SU-DHL-6 (cell line): ENCODE results near the gene NLRP6.

ENCODE experiments used
- EZH2phosphoT487 ChIP-seq: fragments of 200-600 bp; sonication (generic), shearing (Covaris generic); conservative IDR thresholded peaks from 2 replicates; pipeline ENCODE4 v1.6.1; 2018; ENCODE audit warnings: mild to moderate bottlenecking, antibody characterized with exemption, low read length, moderate library complexity, mixed read lengths
- TF ChIP-seq, protein P1 (sequence below): fragments of 200-600 bp; sonication (generic); IDR thresholded peaks from one replicate; pipeline ENCODE4 v1.5.1; 2017; ENCODE audit warnings: antibody characterized with exemption, mild to moderate bottlenecking, low read length, moderate library complexity; ENCODE audit not compliant: insufficient read depth, poor library complexity, severe bottlenecking

- TF ChIP-seq, protein P1, sequence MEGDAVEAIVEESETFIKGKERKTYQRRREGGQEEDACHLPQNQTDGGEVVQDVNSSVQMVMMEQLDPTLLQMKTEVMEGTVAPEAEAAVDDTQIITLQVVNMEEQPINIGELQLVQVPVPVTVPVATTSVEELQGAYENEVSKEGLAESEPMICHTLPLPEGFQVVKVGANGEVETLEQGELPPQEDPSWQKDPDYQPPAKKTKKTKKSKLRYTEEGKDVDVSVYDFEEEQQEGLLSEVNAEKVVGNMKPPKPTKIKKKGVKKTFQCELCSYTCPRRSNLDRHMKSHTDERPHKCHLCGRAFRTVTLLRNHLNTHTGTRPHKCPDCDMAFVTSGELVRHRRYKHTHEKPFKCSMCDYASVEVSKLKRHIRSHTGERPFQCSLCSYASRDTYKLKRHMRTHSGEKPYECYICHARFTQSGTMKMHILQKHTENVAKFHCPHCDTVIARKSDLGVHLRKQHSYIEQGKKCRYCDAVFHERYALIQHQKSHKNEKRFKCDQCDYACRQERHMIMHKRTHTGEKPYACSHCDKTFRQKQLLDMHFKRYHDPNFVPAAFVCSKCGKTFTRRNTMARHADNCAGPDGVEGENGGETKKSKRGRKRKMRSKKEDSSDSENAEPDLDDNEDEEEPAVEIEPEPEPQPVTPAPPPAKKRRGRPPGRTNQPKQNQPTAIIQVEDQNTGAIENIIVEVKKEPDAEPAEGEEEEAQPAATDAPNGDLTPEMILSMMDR = no peak
- TF ChIP-seq EZH2phosphoT487 = no peak
Measured at GRCh38 chr11:280706-281485, 2.7 kb downstream of the NLRP6 start.
